K562 (cell line): Measurements from ENCODE around the gene SCAP. TPM values are rescaled to one million over a fixed set of nuclear protein-coding genes. Genes with fewer than 3 reads are reported as not detected.

Experiments
- ARID2 ChIP-seq: fragments of 450-650 bp; IDR thresholded peaks from 2 replicates; pipeline ENCODE4 v1.6.1; 2017; ENCODE audit warnings: antibody characterized with exemption, mild to moderate bottlenecking
- ASH1L ChIP-seq: fragments of 450-650 bp; IDR thresholded peaks from 2 replicates; pipeline ENCODE4 v1.6.1; 2018; ENCODE audit warnings: borderline replicate concordance, mild to moderate bottlenecking, low read depth; ENCODE audit not compliant: partially characterized antibody
- BRF1 ChIP-seq: IDR thresholded peaks from 3 replicates; pipeline ENCODE4 v1.6.1; 2011; ENCODE audit warnings: borderline replicate concordance, mild to moderate bottlenecking; ENCODE audit not compliant: insufficient read length; ENCODE audit errors: extremely low read depth
- CBX5 ChIP-seq: IDR thresholded peaks from 2 replicates; pipeline ENCODE4 v1.6.1; 2014; ENCODE audit warnings: low read depth, borderline replicate concordance
- EP400 ChIP-seq: fragments of 450-650 bp; IDR thresholded peaks from 2 replicates; pipeline ENCODE4 v1.6.1; 2017; ENCODE audit warnings: antibody characterized with exemption, mild to moderate bottlenecking, moderate library complexity
- HOXB6 ChIP-seq: fragments of 250-450 bp; sonication (Bioruptor Pico); IDR thresholded peaks from 2 replicates; pipeline ENCODE4 v1.5.1; 2022; ENCODE audit warnings: mild to moderate bottlenecking, borderline replicate concordance
- NFE2L1 ChIP-seq: fragments of 450-650 bp; IDR thresholded peaks from 2 replicates; pipeline ENCODE4 v1.6.1; 2016; ENCODE audit warnings: missing genetic modification characterization, low read depth, mild to moderate bottlenecking, missing compliant biosample characterization, moderate library complexity, borderline replicate concordance
- OTX1 ChIP-seq: fragments of 450-650 bp; formaldehyde crosslinking; IDR thresholded peaks from 2 replicates; pipeline ENCODE4 v1.4.0; 2022; ENCODE audit warnings: mild to moderate bottlenecking
- SIN3A ChIP-seq, 2 experiments: fragments of 150-350 bp in 1 of 2; IDR thresholded peaks; 2 replicates each; pipeline ENCODE4 v1.6.1; 2011 to 2016; ENCODE audit warnings: borderline replicate concordance in 2 of 2, low read depth in 2 of 2, low read length in 2 of 2, mild to moderate bottlenecking in 2 of 2, moderate library complexity in 2 of 2; ENCODE audit not compliant: control insufficient read depth in 1 of 2
- SP1 ChIP-seq: sonication (generic); formaldehyde crosslinking; IDR thresholded peaks from 2 replicates; pipeline ENCODE4 v1.8.1; 2022; ENCODE audit warnings: mild to moderate bottlenecking, missing genetic modification reagents
- THRAP3 ChIP-seq: fragments of 450-650 bp; IDR thresholded peaks from 2 replicates; pipeline ENCODE4 v1.6.1; 2016; ENCODE audit warnings: mild to moderate bottlenecking, inconsistent platforms, borderline replicate concordance
- ZBTB11 ChIP-seq, 3 experiments: fragments of 200-800 bp in 1 of 3; fragments of 250-450 bp in 1 of 3; fragments of 450-650 bp in 1 of 3; sonication (Bioruptor Pico) in 1 of 3; sonication (Bioruptor generic) in 1 of 3; formaldehyde crosslinking in 1 of 3; IDR thresholded peaks; 2 replicates each; pipeline versions ENCODE4 v1.6.1 to v1.8.0; 2016 to 2022; ENCODE audit warnings: mild to moderate bottlenecking in 2 of 3, missing genetic modification characterization in 2 of 3, missing compliant biosample characterization in 1 of 3, moderate library complexity in 1 of 3
- ZKSCAN3 ChIP-seq: fragments of 250-450 bp; sonication (Bioruptor Pico); IDR thresholded peaks from 2 replicates; pipeline ENCODE4 v1.4.0; 2020
- ZNF143 ChIP-seq: sonication (generic); formaldehyde crosslinking; IDR thresholded peaks from 2 replicates; pipeline ENCODE4 v1.9.0; 2022; ENCODE audit warnings: mild to moderate bottlenecking, missing genetic modification reagents
- ZNF41 ChIP-seq: fragments of 250-450 bp; sonication (Bioruptor Pico); conservative IDR thresholded peaks from 2 replicates; pipeline ENCODE4 v1.4.0; 2020; ENCODE audit warnings: mild to moderate bottlenecking
- ZNF518B ChIP-seq: fragments of 250-450 bp; sonication (Bioruptor Pico); IDR thresholded peaks from 2 replicates; pipeline ENCODE4 v1.5.0; 2021; ENCODE audit warnings: mild to moderate bottlenecking, moderate library complexity
- ZNF707 ChIP-seq: fragments of 250-450 bp; sonication (Bioruptor Pico); conservative IDR thresholded peaks from 2 replicates; pipeline ENCODE4 v1.8.0; 2022; ENCODE audit warnings: inconsistent platforms, mild to moderate bottlenecking, moderate library complexity
- ZNF740 ChIP-seq, 3 experiments: fragments of 200-800 bp in 1 of 3; sonication (Bioruptor generic) in 1 of 3; sonication (generic) in 1 of 3; formaldehyde crosslinking in 1 of 3; IDR thresholded peaks; 2 replicates each; pipeline versions ENCODE4 v1.6.1 to v1.8.0; 2016 to 2022; ENCODE audit warnings: mild to moderate bottlenecking in 2 of 3, missing compliant biosample characterization in 2 of 3, missing genetic modification characterization in 2 of 3, missing genetic modification reagents in 1 of 3
- polyA plus RNA-seq, 8 experiments: library from polyadenylated mRNA; depleted of rRNA in 4 of 8; stranded (reverse) in 5 of 8; unstranded in 3 of 8; fragments of >200 nt; fragmentation: Nextera tagmentation in 2 of 8; fragmentation: Illumina TruSeq in 1 of 8; extraction: Ambion mirVana in 2 of 8; extraction: Trizol in 1 of 8; gene quantifications; 2 replicates each; pipeline versions ENCODE4 v1.2.1 to v1.2.3, GENCODE V29; 2011 to 2014; ENCODE audit warnings: inconsistent platforms in 1 of 8, missing spikeins in 1 of 8
- total RNA-seq, 7 experiments: library from RNA; depleted of rRNA in 6 of 7; stranded (reverse); fragments of >200 nt in 6 of 7; fragmentation: Illumina TruSeq in 2 of 7; extraction: Trizol in 2 of 7; gene quantifications; 2 replicates each; pipeline versions ENCODE4 v1.2.1 to v1.2.3, GENCODE V29; 2011 to 2021; ENCODE audit warnings: low replicate concordance in 1 of 7

SCAP gene
- total and polyA plus RNA-seq, 9 of the 15 experiments (the other 6 are each of a cell fraction or from before 2014, with no cell fraction given) = 2.6 to 104 (median 37.8) TPM

GRCh38 chr3:47513125-47513929, 37.6 kb upstream of the SCAP start, which contains the start of gene ELP6 (continued):
- TF ChIP-seq ZNF740 (CRISPR knock-in tag; IDR thresholded peaks at IDR 0.05) (no peak), ZNF740 (tag; IDR thresholded peaks at IDR 0.05) (no peak), SIN3A (IDR thresholded peaks at IDR 0.05; ENCODE audit: borderline replicate concordance in 2 of 2, control insufficient read depth in 1 of 2, low read depth in 2 of 2, low read length in 2 of 2) (peak in 1 of 2 experiments; percentile 15; a peak in 2 of 4 replicates), BRF1 (no peak), ZNF41 (CRISPR knock-in tag) (no peak), ZKSCAN3 (CRISPR knock-in tag) (no peak), THRAP3 (no peak), HOXB6 (CRISPR knock-in tag) (no peak), ASH1L (no peak), CBX5 (0 out of 2 replicates have a peak, but pooled peaks have one; percentile 5), ZNF143 (CRISPR knock-in tag) (peak; percentile 96), ZNF518B (no peak), ZBTB11 (CRISPR knock-in tag; IDR thresholded peaks at IDR 0.05) (peak in 2 of 3 experiments; percentile 74 to 95; a peak in 4 of 6 replicates), ARID2 (0 out of 2 replicates have a peak, but pooled peaks have one; percentile 32), EP400 (peak; percentile 92), SP1 (peak; percentile 97), NFE2L1 (tag) (no peak), OTX1 (CRISPR knock-in tag) (no peak; the same call in 1 of the 2 replicates), ZNF707 (CRISPR knock-in tag) (no peak)
